ENCODE results near the gene EPHA3.

Gene EPHA3

GRCh38 chr3:89145995-89146394 lies 38.6 kb downstream of the EPHA3 start:
- TF ChIP-seq MYC (IDR thresholded peaks at IDR 0.05; ENCODE audit: low read depth, low read length), result no peak
- no peak for TF ChIP-seq CTCF (IDR thresholded peaks at IDR 0.05; ENCODE audit: low read depth, low read length)
- no peak for TF ChIP-seq POLR2A (IDR thresholded peaks at IDR 0.05; ENCODE audit: extremely low read depth, insufficient read length)
- no peak for TF ChIP-seq MAX (IDR thresholded peaks at IDR 0.05; ENCODE audit: low read depth, low read length)
- no peak overlapping the region for H3K4me3 ChIP-seq (ENCODE audit: low read depth, low read length)
- no peak for DNase-seq (ENCODE audit: low read depth)

- TF ChIP-seq MYC (IDR thresholded peaks at IDR 0.05; ENCODE audit: low read depth, low read length), result no peak
- no peak for TF ChIP-seq MAX (IDR thresholded peaks at IDR 0.05; ENCODE audit: low read depth, low read length)
- TF ChIP-seq CTCF (IDR thresholded peaks at IDR 0.05; ENCODE audit: low read depth, low read length), result no peak
- TF ChIP-seq POLR2A (IDR thresholded peaks at IDR 0.05; ENCODE audit: extremely low read depth, insufficient read length), result no peak
- DNase-seq (ENCODE audit: low read depth), result no peak
Observed at GRCh38 chr3:89154416-89154815, 47.0 kb downstream of the EPHA3 start.

GRCh38 chr3:89155811-89156210 lies 48.4 kb downstream of the EPHA3 start:
- no peak for DNase-seq (ENCODE audit: low read depth)
- TF ChIP-seq MAX (IDR thresholded peaks at IDR 0.05; ENCODE audit: low read depth, low read length) (no peak), POLR2A (IDR thresholded peaks at IDR 0.05; ENCODE audit: extremely low read depth, insufficient read length) (no peak), MYC (IDR thresholded peaks at IDR 0.05; ENCODE audit: low read depth, low read length) (no peak), CTCF (IDR thresholded peaks at IDR 0.05; ENCODE audit: low read depth, low read length) (no peak)
- no peak overlapping the region for H3K4me3 ChIP-seq (ENCODE audit: low read depth, low read length)

More at GRCh38 chr3:89154416-89154815, 47.0 kb downstream of the EPHA3 start:
- no peak overlapping the region for H3K4me3 ChIP-seq (ENCODE audit: low read depth, low read length)

- H3K4me3 ChIP-seq (ENCODE audit: low read depth, low read length), result no peak overlapping the region
- DNase-seq (ENCODE audit: low read depth), result no peak
- TF ChIP-seq MAX (IDR thresholded peaks at IDR 0.05; ENCODE audit: low read depth, low read length), result no peak
- TF ChIP-seq MYC (IDR thresholded peaks at IDR 0.05; ENCODE audit: low read depth, low read length), result no peak
- no peak for TF ChIP-seq CTCF (IDR thresholded peaks at IDR 0.05; ENCODE audit: low read depth, low read length)
- no peak for TF ChIP-seq POLR2A (IDR thresholded peaks at IDR 0.05; ENCODE audit: extremely low read depth, insufficient read length)
Observed at GRCh38 chr3:89157575-89157974, 50.2 kb downstream of the EPHA3 start.

GRCh38 chr3:89159605-89160004 lies 52.2 kb downstream of the EPHA3 start:
- no peak for TF ChIP-seq CTCF (IDR thresholded peaks at IDR 0.05; ENCODE audit: low read depth, low read length)
- no peak for TF ChIP-seq MYC (IDR thresholded peaks at IDR 0.05; ENCODE audit: low read depth, low read length)
- TF ChIP-seq MAX (IDR thresholded peaks at IDR 0.05; ENCODE audit: low read depth, low read length), result no peak
- no peak for TF ChIP-seq POLR2A (IDR thresholded peaks at IDR 0.05; ENCODE audit: extremely low read depth, insufficient read length)
- no peak overlapping the region for H3K4me3 ChIP-seq (ENCODE audit: low read depth, low read length)
- no peak for DNase-seq (ENCODE audit: low read depth)

GRCh38 chr3:89164774-89165173 lies 57.4 kb downstream of the EPHA3 start:
- no peak for DNase-seq (ENCODE audit: low read depth)
- no peak overlapping the region for H3K4me3 ChIP-seq (ENCODE audit: low read depth, low read length)
- TF ChIP-seq MYC (IDR thresholded peaks at IDR 0.05; ENCODE audit: low read depth, low read length) (no peak), CTCF (IDR thresholded peaks at IDR 0.05; ENCODE audit: low read depth, low read length) (no peak), MAX (IDR thresholded peaks at IDR 0.05; ENCODE audit: low read depth, low read length) (no peak), POLR2A (IDR thresholded peaks at IDR 0.05; ENCODE audit: extremely low read depth, insufficient read length) (no peak)
